HG03039 (cell line): ENCODE measurements around the gene NPB.

Experiments used
- ATAC-seq: cut with Tn5 transposase; IDR thresholded peaks from one replicate; pipeline ENCODE4 v1.9.1; 2021; ENCODE audit warnings: mild to moderate bottlenecking, moderate library complexity; ENCODE audit not compliant: unreplicated experiment

NPB gene

DNA sequence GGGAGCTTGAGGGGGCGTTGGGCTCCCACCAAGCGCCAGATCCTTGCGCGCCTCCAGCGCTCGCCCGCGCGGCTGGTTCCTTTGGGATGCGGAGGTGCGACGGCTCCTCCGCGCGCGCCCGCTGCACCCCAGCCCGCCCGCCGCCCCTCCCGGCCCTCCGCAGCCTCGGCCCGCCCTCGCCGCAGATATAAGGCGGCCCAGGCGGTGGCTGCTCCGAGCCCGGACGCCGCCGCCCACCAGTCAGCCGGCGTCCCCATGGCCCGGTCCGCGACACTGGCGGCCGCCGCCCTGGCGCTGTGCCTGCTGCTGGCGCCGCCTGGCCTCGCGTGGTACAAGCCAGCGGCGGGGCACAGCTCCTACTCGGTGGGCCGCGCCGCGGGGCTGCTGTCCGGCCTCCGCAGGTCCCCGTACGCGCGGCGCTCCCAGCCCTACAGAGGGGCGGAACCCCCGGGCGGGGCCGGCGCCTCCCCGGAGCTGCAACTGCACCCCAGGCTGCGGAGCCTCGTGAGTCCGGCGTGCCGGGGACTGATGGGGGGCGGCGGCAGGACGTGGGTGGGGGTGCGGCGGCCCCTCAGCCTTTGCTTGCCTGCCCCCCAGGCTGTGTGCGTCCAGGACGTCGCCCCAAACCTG lies at the start of gene NPB:
NPB (plus strand) TSS at position 216 of the 630 bp plus-strand sequence; CDS start at position 256, 40 bp downstream.
- no peak for ATAC-seq

DNA sequence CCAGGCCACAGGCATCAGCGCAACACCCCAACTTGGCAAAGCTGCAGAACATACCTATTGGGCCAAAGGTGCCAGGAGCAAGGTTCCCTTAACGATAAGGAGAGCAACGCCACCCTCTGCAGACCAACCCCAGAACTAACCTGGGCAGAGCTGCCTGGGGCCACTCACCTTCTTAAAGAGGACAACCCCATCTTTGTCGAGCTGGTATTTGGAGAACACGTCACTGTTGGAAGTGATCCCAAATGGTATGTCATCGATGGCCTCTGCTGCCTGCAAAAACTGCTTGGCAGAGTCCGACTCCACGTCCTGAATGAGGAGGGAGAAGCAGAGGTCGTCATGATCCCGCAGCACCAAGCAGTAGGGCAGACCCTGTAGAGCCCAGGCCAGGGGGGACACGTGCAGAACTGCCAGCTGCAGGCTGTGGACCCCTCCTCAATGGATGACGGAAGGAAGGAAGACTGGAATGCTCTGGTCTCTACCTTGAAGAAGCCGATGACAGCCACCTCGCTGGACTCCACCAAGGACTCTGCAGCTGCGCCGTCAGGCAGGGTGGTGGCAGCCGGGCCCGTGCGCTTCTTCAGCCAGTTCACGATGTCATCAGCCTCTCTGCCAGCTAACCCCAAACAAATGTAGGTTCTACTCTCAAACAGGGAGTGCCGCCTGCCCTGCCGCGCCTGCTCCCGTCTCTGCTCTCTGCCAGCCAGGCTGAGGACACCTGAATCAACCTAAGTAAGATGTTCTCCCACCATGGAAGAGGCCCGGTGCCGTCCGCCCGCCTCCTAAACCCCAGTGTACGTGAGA lies 46.9 kb upstream of the NPB start:
- no peak for ATAC-seq

DNA sequence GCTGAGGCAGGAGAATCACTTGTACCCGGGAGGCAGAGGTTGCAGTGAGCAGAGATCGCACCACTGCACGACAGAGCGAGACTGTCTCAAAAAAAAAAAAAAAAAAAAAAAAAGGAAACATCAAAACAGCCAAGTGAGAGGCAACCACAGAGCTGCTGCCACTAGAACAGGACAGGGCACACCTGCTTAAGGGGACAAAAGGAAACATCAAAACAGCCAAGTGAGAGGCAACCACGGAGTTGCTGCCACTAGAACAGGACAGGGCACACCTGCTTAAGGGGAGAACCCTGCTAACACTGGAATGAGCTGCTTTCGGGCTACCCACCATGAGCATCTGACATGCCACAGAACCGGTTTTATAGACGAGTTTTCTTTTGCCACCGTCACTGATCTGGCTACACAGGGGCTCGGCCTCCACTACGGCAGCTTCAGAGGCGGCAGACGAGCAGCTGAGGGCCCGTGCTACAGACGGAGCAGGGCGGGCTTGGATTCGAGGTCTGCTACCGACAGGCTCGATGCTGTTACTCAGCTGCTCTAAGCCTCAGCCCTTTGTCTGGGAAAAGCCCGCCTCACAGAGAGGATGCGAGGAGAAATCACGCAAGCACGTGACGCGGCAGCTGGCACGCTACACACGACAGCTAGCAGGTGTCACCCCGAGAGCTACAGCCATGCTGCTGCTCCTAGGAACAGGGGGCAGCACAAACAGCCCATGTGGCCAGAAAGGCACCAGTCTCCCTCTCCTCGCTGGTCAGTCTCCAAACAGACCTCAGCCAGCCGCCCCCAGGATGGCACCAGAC lies 43.7 kb upstream of the NPB start:
- ATAC-seq = no peak

DNA sequence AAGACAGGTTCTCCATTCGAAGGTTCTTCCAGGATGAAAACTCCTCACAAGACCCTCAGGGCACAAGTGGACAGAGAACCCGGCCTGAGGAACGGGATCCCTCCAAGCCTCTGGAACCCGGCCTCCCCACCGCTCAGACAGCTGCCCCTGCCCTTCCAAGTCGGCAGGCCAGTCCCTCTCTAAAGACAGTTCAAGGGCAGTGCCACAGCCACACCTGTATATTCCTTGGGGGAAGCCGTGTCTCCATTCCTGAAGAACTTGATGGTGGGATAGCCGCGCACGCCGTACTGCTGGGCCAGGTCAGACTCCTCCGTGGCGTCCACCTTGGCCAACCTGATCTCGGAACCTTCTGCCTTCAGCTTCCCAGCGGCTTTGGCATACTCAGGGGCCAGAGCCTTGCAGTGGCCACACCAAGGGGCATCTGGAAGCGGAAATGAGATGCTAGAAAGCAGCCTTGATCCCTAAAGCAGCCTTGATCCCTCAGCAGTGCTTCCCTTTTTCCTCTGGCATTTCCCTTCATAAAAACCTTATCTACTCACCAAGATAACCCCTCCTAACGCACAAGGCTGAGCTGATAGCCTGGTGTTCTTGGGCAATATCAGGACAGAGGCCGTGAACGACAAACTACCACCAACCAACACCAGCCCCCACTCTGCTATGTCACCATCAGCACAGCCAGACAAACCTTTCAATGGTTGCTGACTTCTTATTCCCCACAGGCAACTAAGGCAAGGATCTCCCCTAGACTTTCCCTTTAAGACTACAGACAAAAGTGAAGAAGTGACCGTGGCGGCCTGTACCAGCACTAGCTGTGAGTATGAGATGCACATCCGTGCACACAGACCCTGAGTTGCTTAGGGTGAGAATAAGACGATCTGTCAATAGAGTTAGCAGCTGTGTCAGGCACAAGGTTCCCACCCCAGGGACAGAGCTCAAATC lies 42.8 kb upstream of the NPB start:
- ATAC-seq = no peak

DNA sequence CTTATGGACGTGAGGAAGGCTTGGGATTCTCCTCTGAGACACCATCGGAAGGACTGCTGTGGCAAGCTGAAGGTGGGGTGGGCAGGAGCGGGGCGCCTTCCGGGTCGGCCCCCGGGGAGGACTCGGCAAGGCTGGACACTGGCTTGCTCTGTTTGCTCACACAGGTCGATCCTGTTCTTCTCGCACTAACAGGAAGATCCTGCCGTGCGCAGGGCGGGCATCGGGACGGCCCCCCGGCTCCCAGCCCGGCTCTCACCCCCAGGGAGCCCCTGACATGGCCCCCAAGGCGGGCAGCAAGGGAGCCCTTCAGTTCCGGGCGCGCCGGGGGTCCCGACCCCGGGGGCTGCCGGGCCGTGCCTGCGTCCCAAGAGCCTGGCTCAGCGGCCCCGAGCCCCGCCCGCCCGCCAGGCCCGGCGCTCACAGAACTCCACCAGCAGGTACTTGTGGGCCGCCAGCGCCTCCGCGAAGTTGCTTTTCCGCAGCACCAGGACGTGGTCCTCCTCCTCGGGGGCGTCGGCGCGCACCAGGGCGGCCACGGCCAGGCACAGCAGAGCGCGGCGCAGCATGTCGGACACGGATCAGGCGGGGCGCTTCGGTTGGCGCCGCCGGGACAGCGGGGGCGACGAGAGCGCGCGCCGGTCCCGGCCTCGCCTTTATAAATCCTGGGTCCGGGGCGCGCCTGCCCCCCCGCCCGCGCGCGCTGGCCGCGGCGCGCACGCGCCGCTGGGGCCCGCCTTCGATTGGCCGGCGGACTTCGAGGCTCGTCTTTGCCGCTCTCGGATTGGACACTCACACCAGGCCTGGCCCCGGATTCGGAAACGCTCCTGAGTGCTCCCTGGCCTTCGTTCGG lies 41.9 kb upstream of the NPB start, which contains the start of gene P4HB:
P4HB (minus strand) TSS at position 630 of the 850 bp plus-strand sequence; CDS start at position 566, 64 bp downstream.
- ATAC-seq = peak; percentile 5

DNA sequence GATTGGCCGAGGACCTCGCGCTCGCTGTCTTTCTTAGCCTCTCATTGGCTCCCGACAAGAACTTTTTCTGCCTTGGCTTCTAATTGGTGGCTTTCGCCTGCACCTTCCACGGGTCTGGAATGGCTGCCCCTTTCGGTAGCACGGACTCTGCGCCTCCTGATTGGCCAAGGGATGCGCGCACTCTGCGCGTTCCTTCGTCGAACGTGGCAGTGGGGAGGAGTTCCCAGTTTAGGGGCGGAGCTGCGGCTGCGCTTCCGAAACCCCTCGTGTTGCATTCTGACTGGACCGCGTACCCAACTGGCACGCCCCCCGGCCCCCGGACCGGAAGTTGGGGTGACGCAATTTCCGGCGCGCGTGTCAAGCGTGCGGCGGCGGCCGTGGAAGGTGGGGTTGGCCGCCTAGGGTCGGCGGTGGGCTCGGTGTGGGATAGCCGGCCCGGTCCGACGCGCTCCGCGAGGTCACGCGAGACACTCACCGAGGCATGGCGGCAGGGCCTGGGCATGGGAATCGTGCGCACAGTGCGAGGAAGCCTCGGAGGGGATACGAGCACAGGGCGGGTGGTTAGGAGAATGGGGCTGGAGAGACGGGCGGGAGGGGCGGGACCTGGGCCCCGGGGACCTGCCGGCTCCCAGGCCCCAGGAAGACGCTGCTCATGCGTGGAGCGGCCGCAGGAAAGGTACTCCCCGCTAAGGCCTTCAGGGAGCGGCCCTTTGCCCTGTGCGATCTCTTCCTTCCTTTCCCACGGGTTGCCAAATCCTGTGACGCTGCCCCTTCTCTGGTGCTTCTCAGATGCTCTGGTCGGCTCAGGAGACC lies 41.1 kb upstream of the NPB start:
- ATAC-seq = peak; percentile 73

DNA sequence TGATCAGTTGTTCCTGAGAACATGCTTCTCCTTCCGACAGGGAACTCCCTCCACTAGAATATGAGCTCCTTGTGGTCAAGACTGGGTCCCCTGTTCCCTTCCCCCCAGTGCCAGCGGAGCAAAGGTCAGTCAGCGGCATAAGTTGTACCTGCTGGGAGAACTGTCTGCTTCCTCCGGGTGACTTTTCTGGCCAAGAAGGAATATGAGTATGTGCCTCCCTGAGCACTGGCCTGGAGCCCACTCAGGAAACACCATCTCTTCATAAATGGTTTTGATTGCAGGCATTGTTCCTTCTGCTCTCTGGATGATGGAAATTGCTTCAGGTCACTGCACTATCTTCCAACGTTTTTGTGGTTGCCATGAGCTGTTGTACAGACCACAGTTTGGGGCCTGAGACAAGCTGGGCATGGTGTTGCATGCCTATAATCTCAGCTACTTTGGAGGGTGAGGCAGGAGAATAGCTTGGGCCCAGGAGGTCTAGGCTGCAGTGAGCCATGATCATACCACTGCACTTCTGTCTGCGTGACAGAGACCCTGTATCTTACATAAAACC lies 38.8 kb upstream of the NPB start:
- no peak for ATAC-seq

DNA sequence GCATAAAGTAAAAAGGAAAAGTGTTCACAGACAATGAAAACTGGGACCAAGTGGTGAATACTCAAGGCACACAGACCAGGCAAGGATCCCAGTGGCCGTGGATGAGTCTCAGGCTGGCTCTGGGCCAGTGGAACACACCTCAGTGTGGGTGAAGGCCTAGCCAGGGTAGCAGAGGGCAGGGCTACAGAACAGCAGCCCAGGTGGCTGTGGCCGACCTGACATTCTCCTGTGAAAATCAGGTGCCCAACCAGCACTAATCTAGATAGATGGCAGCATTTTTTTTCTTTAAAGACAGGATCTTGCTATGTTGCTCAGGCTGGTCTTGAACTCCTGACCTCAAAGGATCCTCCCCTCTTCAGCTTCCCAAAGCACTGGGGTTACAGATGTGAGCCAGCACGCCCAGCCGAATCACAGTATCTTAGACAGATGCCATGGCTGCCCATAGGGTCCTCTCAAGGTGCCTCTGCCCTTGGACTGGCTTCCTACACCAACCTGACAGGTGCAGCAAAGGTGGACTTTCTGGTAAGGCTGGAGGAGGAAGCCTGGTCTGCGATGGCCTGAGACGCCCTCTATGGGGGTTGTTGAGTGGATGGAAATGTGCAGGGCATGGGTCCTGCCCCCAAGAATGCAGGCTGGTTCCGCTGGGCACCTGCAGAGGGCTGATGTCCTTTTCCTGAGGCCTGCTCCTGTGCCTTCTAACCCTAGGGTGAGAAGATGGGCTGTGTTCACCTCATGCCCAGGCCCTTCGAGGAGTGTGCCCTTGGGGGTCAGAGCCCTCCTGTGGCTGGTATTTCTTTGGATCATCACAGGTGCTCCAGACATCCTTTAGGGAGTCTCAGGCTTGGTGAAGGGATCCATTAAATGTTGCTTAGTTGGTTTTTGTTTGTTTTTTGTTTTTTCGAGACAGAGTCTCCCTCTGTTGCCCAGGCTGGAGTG lies 37.9 kb upstream of the NPB start:
- ATAC-seq = no peak

DNA sequence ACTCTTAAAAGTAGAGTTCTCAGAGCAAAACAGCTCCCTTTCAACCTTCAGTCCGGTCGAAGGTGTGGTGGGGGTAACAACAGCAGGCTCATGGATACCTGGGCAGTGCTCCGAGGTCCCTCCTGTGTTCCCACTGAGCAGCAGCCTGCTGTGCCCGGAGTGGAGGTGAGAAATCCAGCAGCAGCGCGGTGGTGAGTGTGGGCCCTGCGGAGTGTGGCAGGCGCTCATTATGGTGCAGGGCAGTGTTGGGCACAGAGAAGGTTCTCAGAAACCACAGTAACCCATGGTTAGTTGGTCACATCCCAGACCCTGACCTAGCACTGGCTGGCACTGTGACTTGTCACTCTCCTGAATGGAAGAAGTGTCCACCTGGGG lies 36.7 kb upstream of the NPB start:
- ATAC-seq = no peak

DNA sequence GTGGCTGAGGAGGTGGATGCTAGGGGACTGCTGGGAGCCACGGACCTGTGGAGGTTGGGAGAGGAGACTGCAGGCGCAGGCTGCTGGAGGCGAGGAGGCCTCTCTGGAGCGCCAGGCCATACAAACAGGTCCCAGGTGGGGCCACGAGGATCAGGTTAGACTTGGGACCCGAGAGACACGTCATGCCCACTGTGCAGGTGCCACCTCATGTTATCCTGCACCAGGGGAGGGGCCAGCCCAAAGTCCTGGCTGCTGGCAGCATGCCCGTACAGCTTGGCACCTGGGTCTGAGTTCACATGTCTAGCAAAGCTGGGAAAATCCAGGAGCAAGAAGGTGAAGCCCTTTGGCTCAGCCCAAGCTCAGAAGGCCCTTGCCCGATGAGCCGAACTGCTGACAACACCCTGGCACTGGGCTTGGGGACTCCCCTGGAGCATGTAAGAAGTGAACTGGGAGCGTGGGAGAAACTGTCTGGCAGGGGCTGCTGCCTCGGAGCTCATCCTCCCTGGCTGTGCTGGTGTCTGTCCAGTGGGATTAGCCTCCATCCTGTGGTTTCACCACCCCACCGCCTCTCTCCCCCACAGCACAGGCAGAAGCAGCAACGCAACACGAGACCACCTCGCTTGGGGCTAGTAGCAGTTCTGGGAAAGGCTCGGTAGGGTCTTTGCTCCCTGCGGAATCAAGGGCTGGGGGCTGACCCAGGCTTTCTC lies 36.2 kb upstream of the NPB start:
- ATAC-seq = no peak

DNA sequence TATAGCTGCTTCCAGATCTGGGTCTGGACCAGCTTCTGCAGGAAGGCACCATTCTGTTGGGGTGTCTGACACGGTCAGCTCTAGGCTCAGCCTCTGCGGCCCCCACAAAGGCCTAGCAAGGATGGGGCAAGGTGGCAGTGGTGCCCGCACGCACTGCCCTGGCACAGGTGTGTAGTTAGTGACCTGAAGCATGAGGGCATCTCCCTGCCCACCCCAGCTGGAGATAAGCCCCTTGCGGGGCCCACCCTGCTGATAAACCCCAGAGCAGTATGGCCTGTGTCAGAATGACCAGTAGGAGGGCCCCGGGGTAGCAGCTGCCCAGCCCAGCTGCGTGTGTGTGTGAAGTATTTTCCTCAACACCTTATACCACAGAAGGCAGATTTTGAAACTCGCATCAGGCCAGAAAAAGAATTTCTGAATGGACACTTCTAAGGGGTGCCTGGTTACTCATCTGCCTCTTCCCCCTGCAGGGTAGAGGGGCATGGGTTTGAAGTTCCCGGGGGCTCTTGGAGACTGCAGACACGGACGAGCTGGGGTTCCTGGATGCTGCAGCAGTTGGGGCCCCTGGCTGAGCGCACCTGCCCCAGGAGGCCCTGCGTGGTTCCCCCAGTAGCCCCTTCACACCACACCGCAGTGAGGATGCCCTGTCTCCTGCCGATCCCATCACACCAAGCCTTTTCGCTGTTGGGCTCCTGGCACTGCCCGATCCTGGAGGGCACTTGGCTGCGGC lies 35.4 kb upstream of the NPB start:
- no peak for ATAC-seq

DNA sequence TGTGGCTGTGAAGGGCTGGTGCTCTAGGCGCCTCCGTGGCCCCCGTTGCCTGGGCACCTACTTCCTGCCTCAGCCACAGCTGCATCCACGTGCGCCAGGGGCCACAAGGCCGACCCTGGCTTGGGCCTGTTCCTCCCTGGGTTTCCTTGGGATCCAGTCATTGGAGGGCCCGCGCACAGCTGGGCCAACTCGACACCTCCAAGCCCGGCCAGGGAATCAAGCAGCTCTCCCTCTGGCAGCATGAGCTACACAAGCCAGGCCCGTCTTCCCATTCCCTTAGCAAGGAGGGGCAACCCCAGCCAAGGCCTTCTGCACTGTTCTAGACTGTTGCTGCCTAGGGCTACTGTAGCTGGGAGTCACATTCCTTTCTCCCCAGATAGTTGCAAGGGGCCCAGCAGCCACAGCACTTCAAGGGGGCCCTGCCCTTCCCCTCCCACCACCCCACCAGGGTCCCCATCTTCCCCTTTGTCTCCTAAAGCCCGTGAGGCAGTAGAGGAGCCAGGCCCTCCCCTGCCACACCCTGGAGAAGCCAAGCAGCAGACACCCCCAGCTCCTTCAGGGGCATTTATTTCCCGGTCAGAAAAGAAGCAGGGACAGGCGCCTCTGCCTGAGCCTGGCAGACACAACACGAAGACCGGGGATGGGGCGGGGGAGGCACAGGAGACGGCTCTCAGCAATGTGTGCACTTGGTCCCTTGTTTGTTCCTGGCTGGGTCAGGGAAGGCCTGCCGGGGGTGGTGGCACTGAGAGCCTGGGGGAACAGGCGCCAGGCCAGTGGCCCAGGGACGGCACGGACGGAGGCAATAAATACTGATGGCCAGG lies 34.7 kb upstream of the NPB start:
- ATAC-seq = no peak

DNA sequence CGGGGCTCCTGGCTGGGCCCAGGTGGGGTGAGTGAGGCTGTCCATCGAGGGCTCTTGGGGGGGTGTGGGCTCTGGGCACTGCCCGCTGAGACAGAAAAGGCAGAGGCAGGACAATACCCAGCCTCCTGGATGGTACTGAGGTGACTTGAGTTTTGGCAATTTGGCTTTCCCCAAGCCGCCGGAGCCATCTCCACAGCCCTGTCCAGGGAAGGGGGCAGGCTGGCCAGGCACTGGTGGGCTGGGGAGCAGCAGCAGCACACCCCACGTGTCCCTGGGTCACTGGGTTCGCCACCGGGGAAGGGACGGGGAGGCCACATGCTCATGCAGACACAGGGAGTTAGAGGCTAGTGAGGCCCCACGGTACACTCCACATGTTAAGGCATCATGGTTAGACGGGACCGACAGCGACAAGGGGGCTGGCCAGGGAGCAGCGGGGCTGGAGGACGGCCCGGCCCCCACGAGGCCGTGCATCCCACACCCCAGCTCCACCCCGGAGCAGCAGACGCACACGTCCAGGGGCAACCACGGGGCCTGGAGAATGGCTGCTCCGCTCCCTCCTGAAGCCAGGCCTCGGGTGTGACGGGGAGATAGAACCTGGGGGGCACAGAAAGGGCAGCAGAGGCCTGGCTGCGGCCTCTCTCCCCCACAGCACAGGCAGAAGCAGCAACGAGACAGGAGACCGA lies 33.9 kb upstream of the NPB start:
- ATAC-seq = no peak

DNA sequence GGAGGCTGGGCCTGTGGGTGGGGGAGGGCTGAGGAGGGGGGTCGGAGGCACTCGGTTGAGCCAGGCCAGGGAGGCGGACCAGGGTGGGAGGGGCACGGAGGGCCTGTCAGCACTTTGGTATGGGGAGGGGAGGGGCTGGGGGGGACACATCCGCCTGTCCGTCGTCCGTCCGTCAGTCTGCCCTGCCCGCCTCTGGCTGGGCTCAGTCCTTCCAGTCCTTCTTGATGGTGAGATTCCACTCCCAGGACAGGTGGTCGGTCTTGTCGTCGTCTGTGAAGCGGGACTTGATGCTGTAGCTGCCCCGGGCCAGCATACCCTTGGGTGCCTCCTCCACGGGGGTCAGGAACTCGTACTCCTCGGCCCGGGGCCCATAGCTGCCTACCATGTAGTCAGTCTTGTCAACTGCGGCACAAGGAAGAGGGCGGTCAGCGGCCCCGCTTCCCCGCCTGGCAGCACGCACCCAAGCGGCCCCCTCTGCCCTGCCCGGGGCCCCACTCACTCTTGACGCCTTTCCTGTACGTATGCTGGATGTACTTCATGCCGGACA lies 33.3 kb upstream of the NPB start:
- ATAC-seq = no peak
